Uterus (tissue), 2 donors: ENCODE measurements around the gene FCN1.

Experiments used
- POLR2A ChIP-seq, 2 donors: fragments of 450-650 bp; IDR thresholded peaks; one replicate each; pipeline ENCODE4 v1.6.1; 2016; ENCODE audit warnings: antibody characterized with exemption in 2 of 2, mild to moderate bottlenecking in 1 of 2, moderate library complexity in 1 of 2
- TF ChIP-seq, protein P1 (sequence below), 4 experiments: fragments of 200-600 bp in 2 of 4; fragments of 450-650 bp in 2 of 4; sonication (generic) in 2 of 4; IDR thresholded peaks; one replicate each; pipeline ENCODE4 v1.5.1; 2016 to 2019; ENCODE audit warnings: antibody characterized with exemption in 4 of 4, mild to moderate bottlenecking in 2 of 4, moderate library complexity in 1 of 4

DNA sequence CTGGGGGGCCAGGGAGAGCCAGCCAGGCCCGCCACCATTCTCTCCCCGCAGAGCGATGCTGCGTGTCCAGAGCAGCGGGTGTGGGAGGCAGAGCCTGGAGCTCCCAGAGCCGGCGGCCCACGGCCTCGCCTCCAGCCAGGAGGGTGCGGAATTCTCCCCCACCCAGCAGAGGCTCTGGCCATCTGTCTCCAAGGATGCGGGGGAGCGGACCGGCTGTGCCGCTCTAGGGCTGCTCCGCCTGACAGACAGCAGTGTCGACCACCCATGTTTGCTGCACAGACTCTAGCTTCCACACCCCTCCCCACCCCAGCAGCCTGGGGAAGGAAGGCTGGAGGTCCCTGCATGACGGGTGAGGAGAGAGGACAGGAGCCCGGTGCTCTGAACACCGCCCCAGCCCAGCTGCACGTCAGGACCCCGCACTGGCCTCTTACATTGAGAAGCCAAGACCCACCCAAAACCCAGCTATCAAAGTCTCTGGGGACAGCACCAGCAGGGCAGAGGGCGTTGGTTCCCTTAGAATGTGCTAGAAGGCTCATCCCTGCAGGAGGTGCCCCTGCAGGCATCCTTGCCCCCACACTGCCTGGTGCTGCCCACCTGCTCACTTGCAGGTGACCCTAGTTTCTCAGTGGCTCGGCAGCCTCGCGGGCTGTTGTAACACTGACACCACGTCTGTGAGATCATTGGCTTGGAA lies 29.7 kb upstream of the FCN1 start:
- TF ChIP-seq, protein P1, sequence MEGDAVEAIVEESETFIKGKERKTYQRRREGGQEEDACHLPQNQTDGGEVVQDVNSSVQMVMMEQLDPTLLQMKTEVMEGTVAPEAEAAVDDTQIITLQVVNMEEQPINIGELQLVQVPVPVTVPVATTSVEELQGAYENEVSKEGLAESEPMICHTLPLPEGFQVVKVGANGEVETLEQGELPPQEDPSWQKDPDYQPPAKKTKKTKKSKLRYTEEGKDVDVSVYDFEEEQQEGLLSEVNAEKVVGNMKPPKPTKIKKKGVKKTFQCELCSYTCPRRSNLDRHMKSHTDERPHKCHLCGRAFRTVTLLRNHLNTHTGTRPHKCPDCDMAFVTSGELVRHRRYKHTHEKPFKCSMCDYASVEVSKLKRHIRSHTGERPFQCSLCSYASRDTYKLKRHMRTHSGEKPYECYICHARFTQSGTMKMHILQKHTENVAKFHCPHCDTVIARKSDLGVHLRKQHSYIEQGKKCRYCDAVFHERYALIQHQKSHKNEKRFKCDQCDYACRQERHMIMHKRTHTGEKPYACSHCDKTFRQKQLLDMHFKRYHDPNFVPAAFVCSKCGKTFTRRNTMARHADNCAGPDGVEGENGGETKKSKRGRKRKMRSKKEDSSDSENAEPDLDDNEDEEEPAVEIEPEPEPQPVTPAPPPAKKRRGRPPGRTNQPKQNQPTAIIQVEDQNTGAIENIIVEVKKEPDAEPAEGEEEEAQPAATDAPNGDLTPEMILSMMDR (IDR thresholded peaks at IDR 0.05): no peak
- TF ChIP-seq POLR2A (IDR thresholded peaks at IDR 0.05): no peak
